Kidney capillary endothelial cell (primary cell): ENCODE results near the gene SPATA46.

Source experiments
- DNase-seq: peaks from one replicate; pipeline ENCODE4 v3.0.0-alpha.2; 2018; ENCODE audit warnings: low spot score

Gene SPATA46

DNA sequence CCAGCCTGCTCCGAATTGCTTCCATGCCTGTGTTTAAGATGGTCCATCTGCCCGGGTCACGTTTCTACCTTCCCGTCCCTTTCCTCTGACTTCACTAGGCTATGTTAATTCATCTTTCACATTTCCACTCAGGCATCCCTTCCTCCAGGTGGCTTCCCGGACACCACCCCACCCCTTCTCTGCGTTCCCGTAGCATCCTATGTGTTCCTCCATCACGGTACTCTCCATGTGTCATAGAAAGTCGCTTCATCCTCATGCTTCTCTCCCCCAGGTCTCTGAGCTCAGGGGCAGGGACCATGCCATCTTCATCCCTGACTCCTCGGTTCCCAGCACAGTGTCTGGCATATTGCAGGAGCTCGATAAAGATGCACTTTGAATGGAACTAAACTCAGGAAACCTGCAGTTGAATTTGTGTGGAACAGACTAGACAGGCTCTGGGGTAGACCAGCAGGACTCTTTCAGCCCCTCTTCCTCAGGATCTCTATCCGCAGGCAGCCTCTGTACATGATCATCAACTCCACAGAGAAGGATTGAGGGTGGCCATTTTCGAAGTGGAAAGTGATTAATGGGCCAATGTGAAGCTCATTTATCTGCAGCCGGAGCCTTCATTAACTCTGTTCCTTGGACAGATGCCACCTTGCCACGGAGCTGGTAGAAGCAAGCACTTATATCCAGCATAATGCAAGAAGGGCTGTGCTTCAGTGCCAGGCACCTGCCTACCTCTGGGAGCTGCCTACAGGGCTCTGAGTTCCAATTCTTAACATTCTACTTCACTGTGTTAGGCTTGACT, 13.9 kb upstream of the SPATA46 start:
- DNase-seq, result no peak

GRCh38 chr1:162389971-162390370, 13.3 kb upstream of the SPATA46 start:
- DNase-seq, result no peak

- no peak for DNase-seq
Measured at GRCh38 chr1:162389021-162389818, 12.6 kb upstream of the SPATA46 start.

GRCh38 chr1:162388615-162389014, 12.0 kb upstream of the SPATA46 start:
- no peak for DNase-seq

DNA sequence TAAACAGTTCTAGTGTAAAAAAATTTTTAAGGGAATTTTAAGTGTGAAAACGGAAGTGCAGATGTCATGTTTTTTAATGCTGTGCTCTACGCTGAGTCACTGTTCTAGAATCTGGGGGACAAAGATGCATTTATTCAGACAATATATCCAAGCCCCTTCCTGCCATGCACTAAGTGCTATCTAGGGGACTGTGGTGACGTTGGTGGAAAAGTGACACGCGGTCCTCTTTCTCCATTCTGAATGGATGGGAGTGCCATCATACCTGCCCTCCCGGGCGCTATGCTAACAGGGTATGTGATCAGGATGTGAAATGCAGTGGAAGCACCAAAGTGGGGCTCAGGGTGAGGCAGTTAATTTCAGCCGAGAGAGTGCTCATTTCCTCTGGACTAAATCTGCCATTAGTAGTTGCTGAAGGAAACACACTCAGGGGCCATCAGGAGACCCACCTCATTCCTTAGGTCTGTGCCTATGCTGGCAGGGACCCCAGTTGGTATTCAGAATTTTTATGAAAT, 11.5 kb upstream of the SPATA46 start:
- DNase-seq, result no peak

- no peak for DNase-seq
Measured at GRCh38 chr1:162387226-162388082, 10.8 kb upstream of the SPATA46 start.

DNA sequence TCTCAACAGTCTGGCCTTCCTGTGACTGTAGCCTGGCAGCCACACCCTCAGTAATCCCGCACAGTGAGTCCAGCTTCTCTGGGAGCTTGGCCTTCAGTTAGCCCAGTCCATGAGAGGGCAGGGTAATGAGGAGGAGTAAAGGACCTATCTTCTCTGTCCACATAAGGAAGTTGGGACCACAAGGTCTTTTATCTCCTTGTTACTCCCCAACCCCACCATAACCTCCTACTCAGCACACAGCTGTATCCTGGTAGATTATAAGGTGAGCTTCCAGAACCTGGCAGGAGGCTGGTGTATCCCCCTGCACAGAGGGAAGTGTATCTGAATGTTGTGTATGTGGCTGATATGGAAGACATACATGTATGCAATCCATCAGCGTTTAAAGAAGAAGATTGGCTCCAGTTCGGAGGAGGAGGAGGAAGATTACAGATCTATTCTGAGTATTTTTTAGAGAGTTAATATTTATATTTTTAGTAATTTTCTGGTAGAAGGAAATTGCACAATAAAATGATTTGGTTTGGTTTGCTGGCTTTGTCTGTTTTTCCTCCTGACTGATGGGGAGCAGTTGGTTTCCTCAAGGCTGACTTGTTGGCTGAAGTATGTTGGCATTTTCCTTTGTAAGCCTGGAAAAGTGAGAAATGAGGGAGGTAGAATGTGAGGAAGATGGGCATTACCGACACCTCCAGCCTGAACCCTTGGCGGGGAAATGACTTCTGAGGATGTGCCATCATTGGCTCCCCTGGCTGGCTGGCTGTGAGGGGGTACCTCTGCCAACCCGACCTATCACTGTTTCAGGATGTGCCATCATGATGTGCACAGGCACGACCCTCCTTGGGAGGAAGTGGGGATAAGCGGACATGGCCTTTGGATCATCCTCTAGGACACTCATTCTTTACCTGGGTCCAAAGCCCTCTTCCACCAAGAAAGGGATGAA, 9.9 kb upstream of the SPATA46 start:
- DNase-seq, result no peak

GRCh38 chr1:162385702-162386101, 9.0 kb upstream of the SPATA46 start:
- DNase-seq, result no peak

DNA sequence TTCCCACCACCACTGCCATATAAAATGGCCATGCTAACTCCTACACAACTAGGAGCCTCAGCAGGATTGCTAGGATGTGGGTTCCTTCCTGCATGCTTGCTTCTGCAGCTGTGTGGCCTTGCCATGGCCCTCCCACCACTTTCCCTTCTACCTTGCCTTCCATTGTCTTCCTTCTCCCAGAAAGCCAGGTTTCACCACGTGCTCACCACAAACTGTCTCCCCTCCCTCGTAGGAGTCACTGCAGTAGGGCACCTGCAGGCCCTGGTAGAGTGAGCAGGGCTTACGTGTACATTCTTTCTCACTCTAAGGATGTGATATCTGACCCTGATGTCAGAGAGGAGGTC, 8.6 kb upstream of the SPATA46 start:
- DNase-seq, result no peak

- no peak for DNase-seq
Measured at GRCh38 chr1:162384601-162385279, 8.1 kb upstream of the SPATA46 start.

GRCh38 chr1:162384116-162384515, 7.5 kb upstream of the SPATA46 start:
- DNase-seq, result no peak

DNA sequence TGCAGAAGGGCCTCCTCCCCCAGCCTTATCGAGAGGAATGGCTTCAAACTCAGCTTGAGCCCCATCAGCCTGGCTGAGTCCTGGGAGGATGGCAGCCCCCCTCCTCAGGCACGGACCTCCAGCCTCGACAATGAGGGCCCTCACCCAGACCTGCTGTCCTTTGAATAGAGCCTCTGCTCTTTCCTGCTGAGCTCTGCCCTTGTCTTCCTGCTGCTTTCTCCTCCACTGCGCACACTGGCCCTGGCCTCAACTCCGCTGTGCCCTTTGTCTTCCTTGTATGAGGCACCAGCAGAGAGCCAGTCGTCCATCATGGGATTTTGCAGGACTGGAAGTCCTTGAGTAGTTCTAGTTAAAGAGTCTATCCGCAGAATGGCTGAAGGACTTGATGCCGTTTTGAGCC, 6.9 kb upstream of the SPATA46 start:
- DNase-seq, result no peak

DNA sequence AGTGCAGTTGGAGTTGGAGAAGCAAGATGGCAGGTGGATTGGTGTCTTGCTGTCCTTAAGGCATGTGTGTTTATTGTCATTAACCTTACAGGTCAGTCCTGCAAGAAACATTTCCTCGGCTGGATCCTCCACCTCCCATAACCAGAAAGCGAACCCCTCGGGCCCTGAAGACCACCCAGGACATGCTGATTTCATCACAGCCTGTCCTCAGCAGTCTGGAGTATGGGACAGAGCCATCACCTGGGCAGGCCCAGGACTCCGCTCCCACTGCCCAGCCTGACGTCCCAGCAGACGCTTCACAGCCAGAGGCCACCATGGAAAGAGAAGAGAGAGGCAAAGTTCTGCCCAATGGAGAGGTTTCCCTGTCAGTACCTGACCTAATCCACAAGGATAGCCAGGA, 6.4 kb upstream of the SPATA46 start:
- DNase-seq, result no peak

DNA sequence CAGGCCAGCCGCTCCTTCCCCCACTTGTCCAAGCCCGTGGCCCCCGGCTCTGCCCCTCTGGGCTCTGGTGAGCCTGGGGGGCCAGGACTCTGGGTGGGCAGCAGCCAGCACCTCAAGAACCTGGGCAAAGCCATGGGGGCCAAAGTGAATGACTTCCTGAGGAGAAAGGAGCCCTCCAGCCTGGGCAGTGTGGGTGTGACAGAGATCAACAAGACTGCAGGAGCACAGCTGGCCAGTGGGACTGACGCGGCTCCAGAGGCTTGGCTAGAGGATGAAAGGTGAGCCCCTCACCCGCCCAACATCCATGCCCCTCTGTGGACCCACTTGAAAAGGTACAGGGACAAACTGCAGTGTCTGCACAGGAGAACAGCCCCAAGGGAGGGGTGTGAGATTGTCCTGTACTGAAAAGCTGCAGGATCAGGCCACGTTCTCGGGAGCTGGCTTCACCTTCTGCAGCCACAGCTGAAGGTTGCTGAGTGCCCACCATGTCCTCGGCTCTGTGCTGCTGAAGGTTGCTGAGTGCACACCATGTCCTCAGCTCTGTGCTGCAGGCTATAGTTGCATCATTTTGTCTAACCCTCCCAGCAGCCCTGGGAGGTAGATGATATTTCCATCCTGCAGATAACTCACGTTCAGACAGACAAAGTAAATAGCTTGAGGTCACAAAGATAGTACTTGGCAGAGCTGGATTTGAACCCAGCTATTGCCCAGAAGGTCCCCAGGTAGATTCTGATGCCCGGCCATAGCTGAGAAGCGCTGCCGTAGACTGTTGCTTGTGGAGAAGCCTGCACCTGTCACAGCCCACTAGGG, 5.5 kb upstream of the SPATA46 start:
- DNase-seq, result no peak

GRCh38 chr1:162381383-162381782, 4.7 kb upstream of the SPATA46 start, which contains the start of gene C1orf226:
Gene C1orf226 (plus strand): TSS chr1:162381728. CDS start chr1:162381902, 174 bp downstream.
- DNase-seq, result no peak

GRCh38 chr1:162380061-162380846, 3.6 kb upstream of the SPATA46 start:
- no peak for DNase-seq

- DNase-seq, result no peak
Measured at GRCh38 chr1:162375463-162375862, 1.2 kb downstream of the SPATA46 start.

GRCh38 chr1:162374406-162374805, 2.2 kb downstream of the SPATA46 start:
- no peak for DNase-seq
